Measurements from ENCODE around the gene SERPINB6.

DNA sequence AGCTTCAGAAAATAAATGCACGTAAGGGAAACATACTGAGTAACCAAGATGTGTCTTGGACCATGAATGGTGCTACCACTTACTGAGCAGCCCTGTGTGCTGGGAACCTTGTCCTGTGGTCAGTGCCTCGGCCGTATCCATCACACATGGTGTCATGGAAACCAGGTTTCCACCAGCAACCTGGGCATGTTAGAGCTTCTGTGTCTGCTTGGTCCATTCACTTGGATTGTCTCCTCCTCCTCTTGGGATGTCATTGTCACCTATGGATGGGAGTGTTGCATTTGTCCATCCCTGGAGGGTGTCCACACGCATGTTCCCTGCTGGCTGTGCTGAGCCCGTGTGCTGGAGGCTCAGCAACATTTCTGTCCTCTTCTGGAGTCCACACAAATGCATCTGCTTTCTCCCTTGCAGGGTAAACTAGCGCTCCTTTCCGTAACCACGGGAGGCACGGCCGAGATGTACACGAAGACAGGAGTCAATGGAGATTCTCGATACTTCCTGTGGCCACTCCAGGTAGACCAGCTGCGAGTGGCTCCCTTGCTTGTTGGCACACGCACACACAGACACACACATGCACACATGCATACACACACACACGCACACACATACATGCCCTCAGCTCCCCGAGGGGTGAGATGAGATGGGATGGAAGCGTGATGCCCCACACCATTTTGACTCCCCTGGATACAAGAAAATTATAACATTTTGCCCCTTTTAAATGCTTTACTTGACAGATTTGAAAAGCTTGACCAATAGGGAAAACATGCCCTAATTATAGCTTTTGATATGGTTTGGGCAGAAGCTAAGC is 45.3 kb upstream of the SERPINB6 start:
- TF ChIP-seq, protein P1, sequence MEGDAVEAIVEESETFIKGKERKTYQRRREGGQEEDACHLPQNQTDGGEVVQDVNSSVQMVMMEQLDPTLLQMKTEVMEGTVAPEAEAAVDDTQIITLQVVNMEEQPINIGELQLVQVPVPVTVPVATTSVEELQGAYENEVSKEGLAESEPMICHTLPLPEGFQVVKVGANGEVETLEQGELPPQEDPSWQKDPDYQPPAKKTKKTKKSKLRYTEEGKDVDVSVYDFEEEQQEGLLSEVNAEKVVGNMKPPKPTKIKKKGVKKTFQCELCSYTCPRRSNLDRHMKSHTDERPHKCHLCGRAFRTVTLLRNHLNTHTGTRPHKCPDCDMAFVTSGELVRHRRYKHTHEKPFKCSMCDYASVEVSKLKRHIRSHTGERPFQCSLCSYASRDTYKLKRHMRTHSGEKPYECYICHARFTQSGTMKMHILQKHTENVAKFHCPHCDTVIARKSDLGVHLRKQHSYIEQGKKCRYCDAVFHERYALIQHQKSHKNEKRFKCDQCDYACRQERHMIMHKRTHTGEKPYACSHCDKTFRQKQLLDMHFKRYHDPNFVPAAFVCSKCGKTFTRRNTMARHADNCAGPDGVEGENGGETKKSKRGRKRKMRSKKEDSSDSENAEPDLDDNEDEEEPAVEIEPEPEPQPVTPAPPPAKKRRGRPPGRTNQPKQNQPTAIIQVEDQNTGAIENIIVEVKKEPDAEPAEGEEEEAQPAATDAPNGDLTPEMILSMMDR (IDR thresholded peaks at IDR 0.05): no peak
- TF ChIP-seq POLR2A (IDR thresholded peaks at IDR 0.05): no peak

Measured in uterus (tissue), 2 donors.